HL-60 (cell line): ENCODE measurements around the gene CYREN.

Experiments
- CTCF ChIP-seq: IDR thresholded peaks from one replicate; pipeline ENCODE4 v1.5.1; 2011; ENCODE audit warnings: low read length, control low read depth, inconsistent platforms; ENCODE audit not compliant: insufficient read depth
- GABPA ChIP-seq: IDR thresholded peaks from 2 replicates; pipeline ENCODE4 v1.6.1; 2012; ENCODE audit warnings: low read depth
- POLR2AphosphoS5 ChIP-seq: IDR thresholded peaks from 2 replicates; pipeline ENCODE4 v1.6.1; 2012; ENCODE audit warnings: low read depth
- SPI1 ChIP-seq: IDR thresholded peaks from 2 replicates; pipeline ENCODE4 v1.6.1; 2012; ENCODE audit warnings: low read depth, mild to moderate bottlenecking, borderline replicate concordance
- TF ChIP-seq, protein P1 (sequence below): IDR thresholded peaks from 2 replicates; pipeline ENCODE4 v1.6.1; 2012; ENCODE audit warnings: low read depth; ENCODE audit not compliant: insufficient replicate concordance

DNA sequence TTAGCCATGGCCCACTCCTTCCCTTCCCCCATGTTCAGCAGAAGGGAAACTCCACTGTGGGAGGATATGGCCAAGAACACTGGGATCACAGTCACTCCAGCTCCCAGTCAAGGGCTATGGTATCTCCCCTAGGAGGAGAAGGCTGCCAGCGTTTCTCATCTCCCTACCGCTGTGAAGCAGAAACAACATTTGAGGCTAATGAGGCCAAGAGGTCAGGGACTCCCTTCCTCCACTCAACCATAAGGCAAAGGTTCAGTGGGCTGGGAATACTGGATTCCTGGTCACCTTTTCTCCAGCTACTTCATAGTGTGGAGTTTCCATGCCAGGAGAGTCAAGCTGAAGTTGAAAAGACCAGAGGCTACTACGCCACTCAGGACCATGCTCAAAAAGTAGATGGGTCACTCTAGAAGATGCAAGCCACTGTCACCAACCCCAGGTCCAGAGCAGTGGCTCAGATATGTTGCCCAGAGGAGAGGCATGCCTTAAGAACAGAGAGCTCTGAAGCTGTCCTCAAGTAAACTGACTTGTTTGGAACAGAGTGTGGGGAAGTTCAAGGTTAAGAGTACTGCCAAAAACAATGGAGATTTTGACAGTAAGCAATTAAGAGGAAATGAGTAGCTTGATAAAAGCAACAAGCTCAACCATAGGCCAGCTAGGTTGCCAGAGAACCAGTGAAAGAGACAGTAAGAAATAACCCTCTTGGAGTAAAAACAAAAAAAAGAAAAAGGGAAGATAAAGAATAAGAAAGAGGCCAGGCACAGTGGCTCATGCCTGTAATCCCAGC lies 26.4 kb downstream of the CYREN start:
- TF ChIP-seq CTCF (no peak), POLR2AphosphoS5 (no peak), GABPA (no peak), SPI1 (no peak)
- TF ChIP-seq, protein P1, sequence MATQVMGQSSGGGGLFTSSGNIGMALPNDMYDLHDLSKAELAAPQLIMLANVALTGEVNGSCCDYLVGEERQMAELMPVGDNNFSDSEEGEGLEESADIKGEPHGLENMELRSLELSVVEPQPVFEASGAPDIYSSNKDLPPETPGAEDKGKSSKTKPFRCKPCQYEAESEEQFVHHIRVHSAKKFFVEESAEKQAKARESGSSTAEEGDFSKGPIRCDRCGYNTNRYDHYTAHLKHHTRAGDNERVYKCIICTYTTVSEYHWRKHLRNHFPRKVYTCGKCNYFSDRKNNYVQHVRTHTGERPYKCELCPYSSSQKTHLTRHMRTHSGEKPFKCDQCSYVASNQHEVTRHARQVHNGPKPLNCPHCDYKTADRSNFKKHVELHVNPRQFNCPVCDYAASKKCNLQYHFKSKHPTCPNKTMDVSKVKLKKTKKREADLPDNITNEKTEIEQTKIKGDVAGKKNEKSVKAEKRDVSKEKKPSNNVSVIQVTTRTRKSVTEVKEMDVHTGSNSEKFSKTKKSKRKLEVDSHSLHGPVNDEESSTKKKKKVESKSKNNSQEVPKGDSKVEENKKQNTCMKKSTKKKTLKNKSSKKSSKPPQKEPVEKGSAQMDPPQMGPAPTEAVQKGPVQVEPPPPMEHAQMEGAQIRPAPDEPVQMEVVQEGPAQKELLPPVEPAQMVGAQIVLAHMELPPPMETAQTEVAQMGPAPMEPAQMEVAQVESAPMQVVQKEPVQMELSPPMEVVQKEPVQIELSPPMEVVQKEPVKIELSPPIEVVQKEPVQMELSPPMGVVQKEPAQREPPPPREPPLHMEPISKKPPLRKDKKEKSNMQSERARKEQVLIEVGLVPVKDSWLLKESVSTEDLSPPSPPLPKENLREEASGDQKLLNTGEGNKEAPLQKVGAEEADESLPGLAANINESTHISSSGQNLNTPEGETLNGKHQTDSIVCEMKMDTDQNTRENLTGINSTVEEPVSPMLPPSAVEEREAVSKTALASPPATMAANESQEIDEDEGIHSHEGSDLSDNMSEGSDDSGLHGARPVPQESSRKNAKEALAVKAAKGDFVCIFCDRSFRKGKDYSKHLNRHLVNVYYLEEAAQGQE: no peak
